Astrocyte (in vitro differentiated cells and primary cell): ENCODE data around the gene RENBP.

Source experiments
- EZH2 ChIP-seq: IDR thresholded peaks from 2 replicates; pipeline ENCODE4 v1.6.1; 2012; ENCODE audit warnings: mild to moderate bottlenecking, low read length, inconsistent platforms; ENCODE audit not compliant: insufficient read depth
- TF ChIP-seq, protein P1 (sequence below): IDR thresholded peaks from 2 replicates; pipeline ENCODE4 v1.5.1; 2011; ENCODE audit warnings: low read depth, mild to moderate bottlenecking, inconsistent platforms, low read length, moderate library complexity; ENCODE audit not compliant: insufficient read depth

GRCh38 chrX:153966283-153966688 lies 21.8 kb upstream of the RENBP start:
- TF ChIP-seq, protein P1, sequence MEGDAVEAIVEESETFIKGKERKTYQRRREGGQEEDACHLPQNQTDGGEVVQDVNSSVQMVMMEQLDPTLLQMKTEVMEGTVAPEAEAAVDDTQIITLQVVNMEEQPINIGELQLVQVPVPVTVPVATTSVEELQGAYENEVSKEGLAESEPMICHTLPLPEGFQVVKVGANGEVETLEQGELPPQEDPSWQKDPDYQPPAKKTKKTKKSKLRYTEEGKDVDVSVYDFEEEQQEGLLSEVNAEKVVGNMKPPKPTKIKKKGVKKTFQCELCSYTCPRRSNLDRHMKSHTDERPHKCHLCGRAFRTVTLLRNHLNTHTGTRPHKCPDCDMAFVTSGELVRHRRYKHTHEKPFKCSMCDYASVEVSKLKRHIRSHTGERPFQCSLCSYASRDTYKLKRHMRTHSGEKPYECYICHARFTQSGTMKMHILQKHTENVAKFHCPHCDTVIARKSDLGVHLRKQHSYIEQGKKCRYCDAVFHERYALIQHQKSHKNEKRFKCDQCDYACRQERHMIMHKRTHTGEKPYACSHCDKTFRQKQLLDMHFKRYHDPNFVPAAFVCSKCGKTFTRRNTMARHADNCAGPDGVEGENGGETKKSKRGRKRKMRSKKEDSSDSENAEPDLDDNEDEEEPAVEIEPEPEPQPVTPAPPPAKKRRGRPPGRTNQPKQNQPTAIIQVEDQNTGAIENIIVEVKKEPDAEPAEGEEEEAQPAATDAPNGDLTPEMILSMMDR, result no peak
- no peak for TF ChIP-seq EZH2
